GM19397 (cell line): Measurements from ENCODE around the gene C10orf143.

ENCODE experiments used
- ATAC-seq: cut with Tn5 transposase; IDR thresholded peaks from one replicate; pipeline ENCODE4 v1.9.1; 2021; ENCODE audit warnings: mild to moderate bottlenecking, moderate library complexity; ENCODE audit not compliant: unreplicated experiment

C10orf143 gene

DNA sequence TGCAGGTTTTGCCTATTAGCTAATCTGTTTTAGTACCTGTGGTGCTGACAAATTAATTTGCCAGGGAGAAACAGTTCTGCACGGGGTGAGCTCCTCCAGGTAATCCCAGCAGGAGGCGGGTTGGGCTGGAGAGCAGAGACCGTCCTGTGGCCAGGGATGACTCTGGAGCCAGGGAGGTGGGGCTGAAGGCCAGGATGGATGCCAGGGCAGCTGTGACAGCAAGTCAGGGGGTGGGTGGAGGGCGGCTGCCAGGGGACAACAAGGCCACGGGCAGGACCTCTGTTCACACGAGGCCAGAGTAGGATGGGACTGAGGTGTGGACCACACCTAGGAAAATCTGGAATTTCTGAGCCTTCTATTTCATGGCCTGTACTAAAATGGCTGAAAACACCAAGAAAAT, 48.9 kb downstream of the C10orf143 start:
- ATAC-seq, result no peak

DNA sequence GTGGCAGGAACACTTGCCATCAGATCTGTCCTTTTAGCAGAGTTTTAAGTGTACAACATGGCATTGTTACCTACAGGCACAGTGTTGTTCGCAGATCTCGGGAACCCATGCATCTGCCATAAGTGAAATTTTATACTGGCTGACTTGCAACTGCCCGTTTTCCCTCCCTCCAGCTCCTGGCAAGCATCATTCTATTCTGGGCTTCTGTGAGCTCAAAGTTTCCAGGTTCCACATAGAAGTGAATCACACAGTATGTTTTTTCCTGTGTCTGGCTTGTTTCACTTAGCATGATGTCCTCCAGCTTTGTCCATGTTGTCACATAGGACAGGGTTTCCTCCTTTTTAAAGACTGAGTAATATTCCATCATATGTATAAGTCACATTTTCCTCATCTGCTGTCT, 56.6 kb downstream of the C10orf143 start:
- no peak for ATAC-seq

DNA sequence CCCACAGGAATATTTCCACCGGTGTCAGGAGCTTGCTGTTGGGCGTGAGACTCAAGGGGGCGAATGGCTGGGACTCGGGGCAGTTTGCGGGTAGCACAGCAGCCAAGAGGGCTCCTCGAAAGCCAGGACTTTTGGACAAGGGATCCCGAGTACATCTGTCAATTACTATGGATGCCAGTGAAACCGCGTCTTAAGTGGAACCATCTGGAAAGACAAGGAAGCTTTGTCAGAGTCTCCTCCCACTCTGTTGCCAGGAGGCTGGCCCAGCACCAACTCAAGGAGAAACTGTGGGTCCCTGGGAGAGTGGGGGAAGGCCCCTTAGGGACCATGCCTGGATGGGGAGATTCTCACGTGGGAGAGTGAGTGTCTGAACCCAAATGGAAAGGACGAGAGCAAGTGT, 57.1 kb downstream of the C10orf143 start:
- no peak for ATAC-seq

DNA sequence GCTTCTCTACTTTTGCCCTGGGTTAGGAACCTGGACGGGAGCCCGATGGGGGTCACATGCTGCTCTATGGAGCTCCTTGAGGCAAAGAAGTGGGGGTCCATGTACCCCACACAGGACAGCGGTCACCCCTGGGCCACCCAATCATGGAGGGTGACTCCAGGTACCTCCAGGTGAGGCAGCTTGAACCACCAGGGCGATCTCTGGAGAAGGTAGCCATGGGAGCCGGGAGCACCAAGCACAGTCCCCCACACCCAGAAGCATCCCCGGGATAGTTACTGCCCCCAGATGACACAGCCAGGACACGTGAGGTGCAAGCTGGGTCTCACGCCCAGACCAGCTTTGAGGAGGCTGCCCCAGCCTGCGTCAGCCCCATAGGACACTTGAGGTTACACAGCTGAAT, 58.4 kb downstream of the C10orf143 start:
- no peak for ATAC-seq

DNA sequence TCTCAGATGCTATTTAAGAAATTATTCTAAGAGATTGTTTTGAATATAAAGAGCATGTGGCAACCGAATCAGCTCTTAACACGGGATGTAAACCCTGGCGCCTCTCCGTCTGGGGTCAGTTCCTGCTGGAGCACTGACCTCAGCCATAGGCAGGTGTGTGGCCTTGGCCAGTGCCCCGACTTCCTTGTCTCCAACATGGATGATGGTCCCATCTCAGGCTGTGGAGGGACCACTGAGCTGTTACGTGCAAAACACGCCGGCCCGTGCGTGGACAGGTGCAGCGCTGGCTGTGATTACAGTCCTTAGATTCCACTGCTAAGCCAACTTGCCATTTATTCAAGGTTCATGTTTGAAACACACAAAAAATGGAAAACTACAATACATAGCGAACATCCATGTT, 59.9 kb downstream of the C10orf143 start:
- no peak for ATAC-seq

DNA sequence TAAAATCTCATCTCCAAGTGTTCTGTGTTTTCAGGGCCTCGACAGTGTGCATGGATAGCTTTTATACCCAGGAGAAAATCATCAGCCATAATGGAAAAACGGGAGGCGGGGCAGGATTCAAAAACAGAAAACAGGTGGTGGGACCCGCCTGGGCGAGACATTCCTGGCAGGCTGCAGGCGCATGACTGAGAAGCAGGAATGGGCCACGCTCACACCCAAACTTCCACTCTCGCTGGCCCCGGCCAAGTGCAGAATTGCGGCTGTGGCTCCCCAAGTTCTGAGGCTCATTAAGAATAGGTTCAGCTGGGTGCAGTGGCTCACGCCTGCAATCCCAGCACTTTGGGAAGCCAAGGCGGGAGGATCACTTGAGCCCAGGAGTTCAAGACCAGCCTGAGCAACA, 60.6 kb downstream of the C10orf143 start:
- ATAC-seq, result no peak

DNA sequence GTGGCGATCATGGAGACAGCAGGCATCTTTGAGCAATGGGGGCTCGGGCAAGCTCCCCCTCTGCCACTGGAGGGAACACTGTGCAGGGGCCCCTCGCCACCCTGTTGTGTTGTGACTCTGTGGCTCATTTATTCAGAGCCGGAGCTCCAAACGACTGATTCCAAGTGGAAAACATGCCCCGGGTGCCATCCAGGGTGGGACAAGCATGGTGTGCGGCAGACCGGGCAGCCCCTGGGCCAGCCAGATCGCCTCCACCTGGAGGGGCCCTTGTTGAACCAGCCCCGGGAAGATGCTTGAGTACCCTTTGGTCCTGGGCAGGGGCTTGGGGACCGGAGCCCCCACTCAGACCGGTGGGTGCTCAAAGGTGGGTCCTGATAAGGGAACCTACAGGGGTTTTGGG, 61.4 kb downstream of the C10orf143 start:
- ATAC-seq, result no peak

DNA sequence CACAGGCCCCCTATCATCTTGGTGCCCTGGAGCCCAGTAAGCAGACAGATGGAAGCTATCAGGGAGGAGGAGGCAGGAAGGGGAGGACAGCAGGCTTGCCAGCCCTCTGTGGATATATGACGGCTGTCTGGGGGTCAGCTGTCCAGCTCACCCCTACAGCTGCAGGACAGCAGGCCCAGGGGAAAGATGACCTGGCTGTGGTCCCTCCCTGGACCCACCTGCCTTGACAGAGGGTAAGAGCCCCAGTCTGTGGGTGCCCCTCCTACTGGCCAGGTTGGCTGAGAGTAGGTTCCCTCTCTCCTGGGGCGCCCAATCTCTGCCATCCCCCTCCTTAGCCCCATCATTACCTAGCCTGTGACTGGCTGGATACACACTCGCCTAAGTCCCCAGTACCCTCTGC, 62.5 kb downstream of the C10orf143 start:
- ATAC-seq, result no peak

DNA sequence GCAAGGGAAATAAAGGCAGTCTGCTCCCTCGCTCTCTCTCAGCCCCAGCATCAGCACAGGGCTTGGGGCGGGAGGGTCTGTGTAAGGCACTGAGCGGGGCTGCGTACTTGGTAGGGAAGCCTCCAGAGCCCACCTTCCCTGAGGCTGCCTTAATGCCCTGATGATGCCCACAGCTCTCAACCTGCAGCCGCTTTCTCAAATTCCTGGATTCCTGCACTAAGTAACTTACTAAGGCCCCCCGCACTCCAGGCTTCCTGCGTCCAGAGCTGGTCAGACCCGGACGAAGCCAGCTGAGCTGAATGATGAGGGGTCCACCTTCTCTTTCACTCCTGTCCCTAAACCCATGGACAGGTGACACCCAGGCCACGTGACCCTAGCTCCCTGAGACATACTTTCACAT, 63.3 kb downstream of the C10orf143 start:
- no peak for ATAC-seq

DNA sequence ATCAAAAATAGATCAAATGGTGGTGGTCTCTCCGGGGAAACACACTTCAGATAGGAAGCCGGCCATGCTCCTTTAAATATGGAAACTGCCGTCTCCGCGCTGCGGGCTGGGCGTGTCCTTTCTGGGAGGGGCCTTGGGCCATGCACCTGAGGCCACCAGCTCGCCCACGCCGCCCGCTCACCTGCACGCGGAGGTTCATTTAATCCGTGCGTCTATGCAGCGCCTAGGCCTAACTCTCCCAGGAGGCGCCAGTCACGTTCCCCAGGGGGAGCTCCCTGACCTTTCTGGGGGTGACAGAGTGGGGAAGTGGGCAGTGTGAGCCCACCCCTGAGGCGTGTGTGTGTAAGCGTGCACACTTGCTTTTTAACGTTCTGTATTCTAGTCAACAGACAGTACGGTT, 64.0 kb downstream of the C10orf143 start:
- ATAC-seq, result no peak

DNA sequence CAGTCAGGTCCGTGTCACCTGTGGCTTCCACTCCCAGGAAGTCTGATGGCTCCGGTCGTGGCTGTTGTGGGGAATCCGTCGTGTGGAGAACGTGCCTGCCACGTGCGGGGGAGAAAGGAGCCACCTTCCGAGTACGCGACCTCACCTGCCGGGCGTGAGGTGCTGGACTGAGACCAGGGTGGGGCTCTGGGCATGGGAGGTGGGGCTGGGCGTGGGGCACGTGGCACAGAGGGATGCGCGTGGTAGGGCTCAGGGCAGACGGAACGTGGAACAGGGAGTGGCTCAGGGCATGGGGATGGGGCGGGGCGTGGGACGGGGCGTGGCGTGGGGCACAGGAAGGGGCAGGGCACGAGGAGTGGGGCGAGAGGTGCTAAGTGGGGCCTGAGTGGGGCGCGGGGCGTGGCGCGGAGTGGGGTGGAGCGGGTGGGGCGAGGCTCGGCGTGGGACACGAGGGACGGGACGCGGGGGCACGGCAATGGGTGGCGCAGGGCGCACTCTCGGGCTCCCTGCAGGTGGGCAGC, 64.8 kb downstream of the C10orf143 start:
- ATAC-seq, result no peak

DNA sequence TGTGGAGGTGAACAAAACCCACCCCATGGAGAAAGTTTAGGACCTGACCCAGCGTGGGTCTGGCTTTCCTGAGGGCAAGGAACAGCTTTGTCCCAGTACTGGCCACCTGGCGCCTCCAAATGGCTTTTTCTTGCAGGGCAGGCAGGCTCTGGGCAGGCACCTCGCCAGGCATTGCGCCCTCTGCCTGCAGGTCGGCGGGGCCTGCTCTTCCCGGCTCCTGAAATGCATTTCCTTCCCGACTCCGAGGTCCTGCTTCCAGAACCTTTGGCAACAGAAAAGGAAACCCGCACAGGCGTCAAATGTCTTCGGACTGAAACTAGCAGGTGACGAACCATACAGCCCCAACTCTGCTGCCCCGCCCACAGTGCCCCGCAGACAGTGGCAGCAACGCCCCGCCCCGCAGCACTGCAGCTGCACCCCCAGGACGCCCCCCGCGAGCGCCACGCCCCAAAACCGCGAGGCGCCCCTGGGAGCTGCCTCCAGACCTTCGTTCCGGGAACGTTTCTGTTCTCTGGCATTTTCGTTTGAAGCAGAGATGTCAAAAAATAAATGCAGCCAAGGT, 65.5 kb downstream of the C10orf143 start:
- no peak for ATAC-seq

DNA sequence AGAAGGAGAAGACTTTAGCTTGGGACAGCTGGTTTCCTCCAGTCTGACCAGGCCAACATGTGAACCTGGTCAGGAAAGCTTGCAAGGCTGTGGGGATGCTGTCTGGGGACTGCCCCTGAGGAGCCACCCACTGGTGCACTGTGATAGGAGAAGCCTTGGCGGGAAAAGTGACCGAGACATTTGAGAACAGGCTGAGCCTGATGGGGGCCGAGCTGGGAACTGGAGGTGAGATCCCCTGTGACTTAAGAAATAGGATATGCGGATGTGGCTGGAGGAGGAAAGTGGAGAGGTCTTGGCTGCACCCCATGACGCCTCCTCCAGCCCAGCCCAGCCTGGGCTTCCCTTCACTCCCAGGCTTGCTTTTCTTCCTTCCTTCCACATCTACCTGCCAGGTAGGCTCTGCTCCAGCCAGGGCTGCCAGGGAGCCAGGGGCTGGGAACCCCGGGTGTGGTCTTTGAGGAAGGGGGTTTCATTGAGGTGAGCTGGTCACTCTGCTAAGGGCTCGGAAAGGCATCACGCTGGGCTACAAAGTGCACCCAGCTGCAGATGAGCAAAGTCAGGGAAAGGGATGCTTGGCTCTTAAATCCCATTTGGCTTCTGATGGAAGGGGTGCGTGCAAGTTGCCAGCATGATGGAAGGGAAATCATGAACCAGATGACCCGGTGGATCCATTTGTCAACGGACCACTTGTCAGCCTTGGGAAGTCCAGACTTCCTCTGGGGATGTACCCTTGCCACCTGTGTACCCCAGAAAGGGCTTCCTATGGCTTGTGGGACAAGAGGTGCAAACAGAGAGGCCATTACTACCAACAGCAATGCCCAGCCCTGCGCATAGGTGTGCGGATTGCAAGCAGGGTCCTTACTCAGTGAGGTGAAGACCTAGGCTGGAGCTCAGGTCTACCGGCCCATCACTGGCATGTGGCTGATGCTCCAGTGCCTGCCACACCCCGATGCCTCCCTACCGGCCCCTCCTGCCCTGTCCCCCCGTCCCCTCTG, 66.3 kb downstream of the C10orf143 start:
- ATAC-seq, result no peak

DNA sequence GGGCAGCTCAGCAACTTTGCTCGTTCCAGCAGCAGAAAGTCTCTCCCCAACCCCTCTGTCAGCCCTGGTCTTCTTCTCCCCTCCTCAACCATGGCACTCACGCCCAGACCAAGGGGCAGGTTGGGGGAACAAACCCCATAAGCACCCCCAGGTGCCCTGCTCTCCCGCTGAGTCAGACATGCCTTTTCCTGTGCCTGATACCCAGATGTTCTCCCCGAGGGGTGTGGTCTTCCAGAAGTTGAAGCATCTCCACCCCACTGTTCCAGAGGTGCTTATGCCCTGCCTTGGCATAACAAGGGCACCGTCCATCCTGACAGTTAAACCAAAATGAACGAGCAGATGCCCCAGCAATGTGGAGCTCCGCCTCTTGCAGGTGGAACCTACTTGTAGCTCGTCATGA, 67.1 kb downstream of the C10orf143 start:
- no peak for ATAC-seq

DNA sequence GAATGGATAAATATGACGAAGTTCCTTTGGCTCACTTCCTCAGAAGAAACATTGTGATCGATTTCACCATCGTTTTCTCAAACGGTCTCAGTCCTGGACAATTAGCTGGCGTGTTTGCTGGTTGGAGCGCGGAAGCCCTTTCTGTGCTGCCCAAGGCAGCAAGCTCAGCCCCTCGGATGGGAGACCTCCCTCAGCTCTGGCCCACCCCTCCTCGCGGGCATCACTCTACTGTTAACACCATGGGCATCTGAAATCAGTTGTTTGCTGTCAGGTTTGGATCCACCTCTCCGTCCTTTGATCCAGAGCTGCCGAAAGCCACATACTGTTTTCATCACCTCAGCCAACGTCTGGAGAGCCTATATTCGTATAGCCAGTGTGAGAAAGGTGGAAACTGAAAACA, 68.2 kb downstream of the C10orf143 start:
- no peak for ATAC-seq

DNA sequence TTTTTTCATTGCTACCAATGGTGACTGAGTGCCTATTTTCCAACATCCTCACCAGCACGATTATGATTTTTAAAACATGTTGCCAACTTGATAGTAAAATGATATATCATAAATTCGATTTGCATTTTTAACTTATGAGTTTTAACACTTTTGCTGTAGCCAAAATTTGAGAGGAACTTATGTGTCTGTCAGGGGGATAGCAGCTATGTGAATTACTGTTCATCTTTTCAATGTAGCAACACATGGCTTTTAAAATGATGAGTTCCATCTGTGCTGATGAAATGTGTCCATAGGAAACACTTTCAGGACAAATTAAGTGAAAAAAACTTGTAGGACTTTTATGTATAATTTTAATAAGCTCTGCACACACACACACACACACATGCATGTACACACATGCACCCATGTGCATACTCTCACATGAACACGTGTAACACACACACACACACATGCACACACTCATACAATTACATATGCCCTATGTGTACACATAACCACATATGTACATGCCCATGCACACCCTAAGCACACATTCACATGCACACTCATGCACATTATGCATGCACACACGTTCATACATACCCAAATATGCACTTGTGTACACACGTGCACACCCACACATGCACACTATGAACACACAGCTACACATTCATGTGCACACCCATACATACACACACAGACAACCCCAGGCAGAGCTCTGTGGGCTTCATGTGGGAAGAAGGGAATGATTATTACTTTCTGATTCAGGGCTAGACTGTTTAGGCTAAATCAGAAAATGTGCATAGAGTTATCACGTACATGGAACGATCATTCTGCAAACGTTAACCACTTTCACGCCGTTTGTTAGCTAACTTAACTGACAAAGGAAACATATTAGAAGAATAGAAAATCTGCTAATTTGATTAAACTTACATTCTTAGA, 68.9 kb downstream of the C10orf143 start:
- ATAC-seq, result no peak

DNA sequence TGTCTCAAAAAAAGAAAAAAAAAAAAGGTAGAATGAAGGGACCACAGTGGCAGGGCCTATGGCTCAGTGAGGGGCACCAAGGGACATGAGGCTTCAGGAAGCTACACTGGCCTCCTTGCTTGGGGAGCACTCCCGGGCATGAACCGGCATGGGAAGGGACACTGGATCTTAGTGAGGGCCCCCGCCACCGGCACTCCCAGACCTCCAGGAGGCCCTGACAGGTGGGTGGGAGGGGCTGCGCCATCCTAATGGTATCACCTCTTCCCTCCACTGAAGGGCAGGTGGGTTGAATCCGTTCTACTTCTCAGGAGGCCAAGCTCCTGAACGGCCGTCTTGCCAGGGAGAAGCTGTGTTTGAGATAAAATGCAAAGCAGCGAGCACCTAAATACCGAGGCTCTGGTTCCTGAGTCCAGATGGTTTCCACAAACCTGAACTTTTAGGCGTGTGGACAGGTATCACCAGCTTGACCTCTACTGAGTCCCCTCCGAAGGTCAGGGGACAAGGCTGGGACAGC, 69.8 kb downstream of the C10orf143 start:
- ATAC-seq, result no peak

DNA sequence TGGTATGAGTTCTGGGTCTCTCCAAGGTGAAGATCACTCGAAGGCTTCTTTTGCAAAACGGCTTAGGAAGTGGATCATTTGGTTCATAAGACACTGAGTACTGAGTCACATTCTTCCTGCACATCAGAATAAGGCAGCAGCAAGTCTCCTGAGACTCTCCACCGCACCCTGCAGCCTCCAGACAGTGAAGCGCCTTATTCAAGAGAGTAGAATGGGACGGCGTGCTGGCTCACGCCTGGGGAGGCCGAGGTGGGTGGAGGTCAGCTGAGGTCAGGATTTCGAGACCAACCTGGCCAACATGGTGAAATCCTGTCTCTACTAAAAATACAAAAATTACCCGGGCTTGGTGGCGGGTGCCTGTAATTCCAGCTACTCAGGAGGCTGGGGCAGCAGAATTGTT, 70.3 kb downstream of the C10orf143 start:
- ATAC-seq, result no peak

DNA sequence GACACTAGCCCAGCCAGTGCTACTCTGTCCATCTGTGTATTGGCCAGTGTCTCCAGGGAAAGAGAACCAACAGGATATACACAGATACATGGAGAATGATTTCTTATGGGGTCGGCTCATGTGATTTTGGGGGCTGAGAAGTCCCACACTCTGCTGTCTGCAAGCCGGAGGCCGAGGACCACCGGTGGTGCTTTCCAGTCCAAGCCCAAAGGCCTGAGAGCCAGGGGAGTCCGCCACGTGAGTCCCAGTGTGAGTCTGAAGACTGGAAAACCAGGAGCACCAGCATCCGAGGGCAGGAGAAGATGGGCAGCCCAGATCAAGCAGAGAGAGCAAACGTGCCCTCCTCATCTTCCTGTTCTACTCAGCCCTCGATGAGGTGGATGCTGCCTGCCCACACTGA, 71.5 kb downstream of the C10orf143 start:
- ATAC-seq, result no peak

DNA sequence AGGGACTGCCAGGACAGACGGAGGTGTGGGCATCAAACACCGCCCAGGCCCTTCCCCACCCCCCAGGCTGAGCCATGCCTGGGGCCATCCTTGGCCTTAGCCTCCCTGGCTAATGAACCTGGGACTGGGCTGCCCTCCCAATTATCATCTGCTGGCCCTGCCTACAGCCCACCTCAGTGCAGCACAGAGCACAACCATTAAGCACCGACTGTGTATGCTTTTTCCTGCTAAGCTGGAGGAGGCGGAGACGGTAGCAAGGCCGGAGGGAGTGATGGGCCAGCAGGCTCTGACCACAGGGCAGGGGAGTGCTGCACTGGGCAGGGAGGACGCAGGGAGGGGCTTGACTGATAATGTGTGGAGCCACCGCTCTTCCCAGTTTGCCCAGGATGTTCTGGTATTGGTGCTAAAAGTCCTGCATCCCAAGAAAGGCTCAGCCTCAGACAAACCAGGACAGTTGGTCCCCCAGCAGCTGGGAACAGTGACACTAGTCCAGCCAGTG, 72.0 kb downstream of the C10orf143 start:
- no peak for ATAC-seq
